Prostate gland (tissue), 2 donors: Measurements from ENCODE around the gene VCAN.

Source experiments
- POLR2A ChIP-seq: fragments of 450-650 bp; IDR thresholded peaks from one replicate; pipeline ENCODE4 v1.6.1; 2016; ENCODE audit warnings: antibody characterized with exemption, mild to moderate bottlenecking
- POLR2AphosphoS5 ChIP-seq: sonication (generic); formaldehyde crosslinking; IDR thresholded peaks from one replicate; pipeline ENCODE4 v1.6.1; 2017; ENCODE audit warnings: antibody characterized with exemption
- TF ChIP-seq, protein P1 (sequence below), 4 experiments: fragments of 200-600 bp in 2 of 4; fragments of 450-650 bp in 2 of 4; sonication (generic) in 2 of 4; IDR thresholded peaks; 1 replicate in 3 of 4; 2 replicates in 1 of 4; pipeline ENCODE4 v1.5.1; 2016 to 2019; ENCODE audit warnings: antibody characterized with exemption in 4 of 4, mild to moderate bottlenecking in 2 of 4, moderate library complexity in 2 of 4

DNA sequence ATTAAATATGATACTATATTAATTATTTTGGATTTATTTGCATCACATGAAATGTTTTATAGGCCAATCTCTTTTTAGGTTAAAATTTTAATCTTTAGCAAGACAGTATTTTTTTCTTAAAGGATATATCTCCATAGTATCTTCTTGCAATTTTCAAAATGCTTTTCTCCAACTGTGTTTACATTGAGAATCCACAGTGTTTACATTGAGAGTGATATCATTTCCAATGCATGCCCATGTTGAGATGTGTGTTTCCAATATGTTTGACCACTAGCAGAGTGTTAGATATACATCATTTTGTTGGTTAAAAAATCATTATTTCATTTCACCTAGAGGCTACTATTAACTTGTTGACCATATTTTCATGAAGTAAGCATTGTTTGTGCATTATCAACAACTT lies 17.3 kb downstream of the VCAN start:
- TF ChIP-seq, protein P1, sequence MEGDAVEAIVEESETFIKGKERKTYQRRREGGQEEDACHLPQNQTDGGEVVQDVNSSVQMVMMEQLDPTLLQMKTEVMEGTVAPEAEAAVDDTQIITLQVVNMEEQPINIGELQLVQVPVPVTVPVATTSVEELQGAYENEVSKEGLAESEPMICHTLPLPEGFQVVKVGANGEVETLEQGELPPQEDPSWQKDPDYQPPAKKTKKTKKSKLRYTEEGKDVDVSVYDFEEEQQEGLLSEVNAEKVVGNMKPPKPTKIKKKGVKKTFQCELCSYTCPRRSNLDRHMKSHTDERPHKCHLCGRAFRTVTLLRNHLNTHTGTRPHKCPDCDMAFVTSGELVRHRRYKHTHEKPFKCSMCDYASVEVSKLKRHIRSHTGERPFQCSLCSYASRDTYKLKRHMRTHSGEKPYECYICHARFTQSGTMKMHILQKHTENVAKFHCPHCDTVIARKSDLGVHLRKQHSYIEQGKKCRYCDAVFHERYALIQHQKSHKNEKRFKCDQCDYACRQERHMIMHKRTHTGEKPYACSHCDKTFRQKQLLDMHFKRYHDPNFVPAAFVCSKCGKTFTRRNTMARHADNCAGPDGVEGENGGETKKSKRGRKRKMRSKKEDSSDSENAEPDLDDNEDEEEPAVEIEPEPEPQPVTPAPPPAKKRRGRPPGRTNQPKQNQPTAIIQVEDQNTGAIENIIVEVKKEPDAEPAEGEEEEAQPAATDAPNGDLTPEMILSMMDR (IDR thresholded peaks at IDR 0.05), result no peak
- TF ChIP-seq POLR2A, result no peak
- TF ChIP-seq POLR2AphosphoS5, result no peak
